Glomerular endothelial cell (primary cell): ENCODE measurements around the gene MGMT. TPM values are rescaled to one million over a fixed set of nuclear protein-coding genes. Genes with fewer than 3 reads are reported as not detected.

Experiments used
- DNase-seq: peaks from one replicate; pipeline ENCODE4 v3.0.0-alpha.2; 2011; ENCODE audit warnings: low read depth, low spot score; ENCODE audit errors: extremely low read depth
- total RNA-seq: library from RNA; depleted of rRNA; stranded (reverse); fragments of >200 nt; gene quantifications from 2 replicates; pipeline ENCODE4 v1.2.3, GENCODE V29; 2015

MGMT gene
- total RNA-seq, 1 donor from 2014 or later, result 26.5 TPM

DNA sequence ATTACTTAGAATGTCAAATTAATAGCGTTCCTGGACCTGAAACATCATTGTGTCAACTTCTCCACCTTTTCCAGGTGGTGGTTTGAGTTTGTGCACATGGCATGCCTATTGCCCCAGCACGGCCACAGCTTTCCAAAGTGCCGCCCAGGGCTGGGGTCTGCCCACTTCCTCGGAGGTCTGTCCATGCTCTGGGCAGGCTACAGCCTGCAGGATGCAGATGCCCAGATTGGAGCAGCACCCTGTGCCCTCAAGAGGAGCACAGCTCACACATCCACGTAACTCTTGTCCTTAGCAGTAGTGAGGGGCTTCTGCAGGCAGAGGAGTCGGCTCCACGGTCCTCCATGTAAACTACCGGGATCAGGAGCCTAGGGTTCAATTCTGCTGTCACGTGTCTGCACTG, 258.4 kb downstream of the MGMT start:
- DNase-seq, result no peak

DNA sequence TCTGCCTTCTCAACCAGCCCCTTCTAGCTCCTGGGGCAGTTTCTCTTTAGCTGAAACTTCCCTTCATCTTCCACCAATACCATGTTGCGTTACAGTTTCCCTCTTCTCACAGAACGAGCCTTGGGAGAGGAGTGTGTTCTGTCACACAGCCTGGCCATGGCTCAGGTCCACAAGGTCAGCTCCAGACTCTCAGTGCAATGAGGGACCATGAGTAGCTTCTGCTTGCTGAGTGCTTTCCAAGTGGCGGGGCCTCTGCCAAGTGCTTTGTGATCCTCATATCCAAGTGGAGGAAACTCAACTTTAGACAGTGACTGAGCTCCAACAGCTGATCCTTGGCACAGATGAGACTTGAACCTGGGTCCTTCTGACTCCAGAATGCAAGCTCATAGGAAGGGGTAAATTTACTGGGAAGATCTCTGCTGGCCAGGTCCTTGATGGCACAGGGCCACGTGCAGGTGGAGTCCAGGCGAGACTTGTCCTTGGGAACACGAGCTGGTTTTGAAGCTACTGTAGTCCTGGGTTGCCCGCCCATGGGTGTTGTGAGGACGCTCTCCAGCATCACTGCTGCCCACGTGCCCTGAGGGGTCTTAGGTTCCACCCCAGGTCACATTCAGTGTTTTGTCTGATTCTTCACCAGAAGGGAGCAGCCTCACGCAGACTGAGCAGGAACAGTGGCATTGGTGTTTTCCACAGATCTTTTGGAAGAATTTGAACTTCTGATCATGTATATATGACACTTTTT, 259.0 kb downstream of the MGMT start:
- no peak for DNase-seq

DNA sequence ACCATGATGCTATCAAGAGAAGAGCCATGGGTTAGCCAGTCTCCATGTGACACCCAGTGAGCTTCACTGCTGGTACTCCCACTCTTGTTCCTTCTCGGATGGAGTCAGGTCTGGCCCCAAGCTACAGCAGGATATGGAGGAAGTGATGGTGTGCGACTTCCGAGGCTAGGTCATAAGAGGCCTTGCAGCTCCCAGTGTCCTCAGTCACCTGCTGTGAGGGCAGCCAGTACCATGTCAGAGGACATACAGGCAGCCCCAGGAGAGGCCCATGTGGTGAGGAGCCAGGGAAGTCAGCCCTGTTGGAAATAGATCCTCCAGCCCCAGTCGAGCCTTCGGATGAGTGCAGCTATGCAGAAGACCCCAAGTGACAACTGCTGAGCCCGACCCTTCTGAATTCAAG, 260.0 kb downstream of the MGMT start:
- DNase-seq, result no peak

DNA sequence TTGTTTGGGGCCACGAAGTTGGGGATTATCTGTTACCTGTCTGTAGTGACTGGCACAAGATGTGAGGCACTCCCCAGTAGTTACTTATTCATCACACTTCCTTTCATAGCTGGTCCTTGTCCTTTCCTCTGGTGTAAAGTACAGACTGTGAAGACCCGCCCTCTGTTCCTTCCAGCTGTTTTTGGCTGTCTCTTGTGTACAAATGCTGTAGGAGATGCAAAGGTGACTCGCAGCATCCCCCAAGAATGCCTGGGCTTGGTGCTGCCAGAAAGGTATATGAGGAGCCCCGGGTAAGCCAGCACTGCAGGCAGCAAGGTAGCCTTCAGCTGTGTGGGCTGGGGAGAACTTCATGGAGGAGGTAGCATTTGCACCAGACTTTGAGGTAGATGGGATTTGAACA, 260.5 kb downstream of the MGMT start:
- DNase-seq, result no peak

DNA sequence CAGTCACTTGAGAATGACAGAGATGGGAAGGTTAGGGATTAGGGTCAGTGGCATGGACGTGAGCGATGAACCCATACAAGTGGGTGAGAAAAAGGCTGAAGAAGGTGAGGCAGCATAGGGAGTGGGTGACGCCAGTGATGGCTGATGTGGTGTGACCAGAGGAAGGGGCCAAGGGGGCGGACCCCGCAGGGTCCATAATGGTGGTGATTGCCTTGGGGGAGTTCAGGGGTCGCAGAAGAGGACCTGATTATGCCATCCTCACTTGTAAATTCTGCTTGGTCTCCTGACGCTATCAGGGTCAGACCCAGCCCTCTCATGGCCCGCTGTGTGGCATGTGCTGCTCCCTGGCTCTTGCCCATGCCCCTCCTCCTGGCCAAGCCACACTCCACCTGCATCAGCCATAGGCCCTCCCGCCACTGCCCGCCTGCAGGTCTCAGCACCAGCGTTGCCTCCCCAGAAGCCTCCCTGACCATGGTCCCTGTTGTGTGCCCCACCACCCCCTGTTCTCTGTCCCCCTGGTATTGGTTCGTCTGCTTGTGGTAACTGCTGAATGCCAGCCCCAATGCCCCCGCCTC, 261.3 kb downstream of the MGMT start:
- DNase-seq, result no peak

DNA sequence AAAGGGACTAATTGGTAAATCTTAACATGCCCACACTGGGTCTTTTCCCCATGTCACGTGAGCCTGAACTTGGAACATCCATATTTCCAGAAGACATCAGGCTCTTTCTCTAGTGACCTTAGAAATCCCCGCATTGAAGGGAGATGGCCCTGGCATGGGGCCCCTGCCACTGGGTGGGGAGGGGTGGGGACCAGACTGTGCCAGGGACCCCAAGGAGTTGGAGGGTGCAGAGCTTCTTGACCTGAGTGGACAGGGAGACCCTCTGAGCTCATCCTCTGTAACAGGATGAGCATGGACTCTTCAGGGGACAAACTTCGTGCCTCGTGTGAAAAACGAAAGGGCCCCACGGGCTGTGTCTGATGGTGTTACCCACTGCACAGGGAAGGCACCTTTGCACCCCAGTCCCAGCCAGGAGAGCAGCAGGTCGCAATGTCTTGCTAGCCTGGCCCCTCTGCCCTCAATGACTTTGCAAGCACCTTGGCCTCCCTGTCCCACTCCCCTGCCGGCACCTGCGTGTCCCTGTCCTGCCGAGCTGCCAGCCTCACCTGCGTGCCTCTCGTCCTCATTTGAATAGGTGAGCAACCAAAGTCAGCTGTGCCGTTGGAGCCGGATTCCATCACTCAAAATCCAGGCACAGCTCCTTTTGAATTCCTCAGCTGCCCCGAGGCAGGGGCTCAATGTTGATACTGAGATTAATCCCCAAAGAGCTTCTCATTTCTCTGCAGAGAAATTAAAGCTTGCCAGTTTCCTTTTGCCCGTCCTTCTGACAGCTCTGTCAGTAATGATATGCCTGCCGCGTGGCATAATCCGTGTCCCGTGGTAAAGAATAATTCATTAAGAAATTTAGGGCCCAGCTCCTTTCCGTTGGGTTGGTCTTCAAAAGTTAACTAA, 262.1 kb downstream of the MGMT start:
- no peak for DNase-seq

DNA sequence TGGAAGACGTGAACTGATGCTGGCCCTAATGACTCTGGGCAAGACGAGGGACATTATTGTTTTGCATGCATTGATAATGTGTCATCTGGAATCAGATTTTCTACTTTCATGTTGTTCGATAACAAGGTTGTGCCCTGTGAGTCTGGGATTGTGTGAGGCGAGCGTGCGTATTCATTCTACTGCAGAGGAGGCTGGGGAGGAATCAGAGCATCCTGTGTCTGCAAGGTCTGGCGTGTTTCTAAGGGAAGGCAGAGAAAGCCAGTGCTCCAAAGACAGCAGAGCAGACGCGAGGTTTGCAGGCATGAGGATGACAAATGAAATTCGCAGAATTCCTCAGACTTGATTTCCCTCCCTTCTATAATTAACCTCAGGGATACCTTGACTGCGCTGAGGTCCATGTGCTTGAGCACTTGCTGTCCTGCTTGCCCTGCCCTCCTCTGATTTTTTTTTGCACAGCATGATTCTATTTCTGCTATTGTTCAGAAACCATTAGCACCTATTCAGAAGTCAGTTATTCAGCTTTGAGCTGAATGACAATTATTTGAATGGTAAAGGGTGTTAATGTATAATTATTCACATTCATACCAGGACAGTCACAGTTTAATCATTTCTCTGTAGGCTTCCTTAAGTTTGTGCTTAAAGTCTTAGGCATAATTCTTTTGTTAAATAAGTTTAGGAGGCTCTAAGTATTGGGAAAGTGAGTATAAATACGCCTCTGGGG, 263.4 kb downstream of the MGMT start:
- no peak for DNase-seq

DNA sequence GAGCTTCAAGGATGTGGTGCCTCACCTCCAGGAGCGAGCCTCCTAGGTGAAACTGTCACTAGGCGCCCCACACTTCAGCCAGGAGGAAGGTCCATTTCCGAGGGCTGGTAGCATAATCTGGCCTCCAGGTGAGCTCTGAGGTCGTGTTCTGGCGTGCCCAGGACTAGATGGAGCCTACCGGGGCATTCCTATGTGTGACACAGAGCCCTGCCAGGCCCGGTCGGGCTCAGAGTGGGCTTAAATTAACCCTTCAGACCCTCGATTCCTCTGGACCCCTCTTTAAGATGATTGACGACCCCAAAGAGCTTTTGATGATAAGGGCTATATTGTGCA, 263.9 kb downstream of the MGMT start:
- DNase-seq, result no peak

DNA sequence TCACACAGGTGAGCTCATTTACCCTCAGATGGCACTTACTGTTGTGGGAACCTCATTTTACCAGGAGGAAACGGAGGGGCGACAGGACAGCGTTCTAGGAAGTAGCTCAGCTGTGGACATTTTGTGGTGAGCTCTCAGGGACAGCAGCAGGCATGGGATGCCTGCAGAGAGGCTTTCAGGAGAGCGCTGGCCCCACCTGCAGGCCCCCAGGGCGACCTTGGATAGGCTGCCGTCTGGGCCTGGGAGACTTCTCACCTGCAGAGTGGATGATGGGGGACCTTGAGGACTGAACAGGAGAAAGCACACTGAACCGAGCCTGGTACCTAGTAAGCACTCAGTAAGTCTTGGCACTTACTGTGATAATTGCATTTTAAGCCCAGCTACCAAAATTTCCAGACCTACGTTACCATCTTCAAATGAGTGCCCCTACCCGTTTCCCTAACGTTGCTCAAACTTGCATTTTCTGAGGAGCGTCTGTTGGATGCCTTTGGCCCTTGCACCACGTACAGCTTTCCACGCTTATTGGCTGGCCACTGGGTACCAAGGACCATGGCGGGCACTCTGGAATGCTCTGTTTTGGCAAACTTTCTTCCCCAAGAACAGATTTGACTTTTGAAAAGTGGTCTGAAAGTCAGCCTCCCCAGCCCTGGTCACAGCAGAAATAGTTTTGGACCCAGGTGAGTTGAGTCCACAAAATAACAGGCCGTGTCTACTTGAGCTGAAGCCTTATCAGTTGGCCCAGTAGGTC, 273.7 kb downstream of the MGMT start:
- DNase-seq, result no peak

DNA sequence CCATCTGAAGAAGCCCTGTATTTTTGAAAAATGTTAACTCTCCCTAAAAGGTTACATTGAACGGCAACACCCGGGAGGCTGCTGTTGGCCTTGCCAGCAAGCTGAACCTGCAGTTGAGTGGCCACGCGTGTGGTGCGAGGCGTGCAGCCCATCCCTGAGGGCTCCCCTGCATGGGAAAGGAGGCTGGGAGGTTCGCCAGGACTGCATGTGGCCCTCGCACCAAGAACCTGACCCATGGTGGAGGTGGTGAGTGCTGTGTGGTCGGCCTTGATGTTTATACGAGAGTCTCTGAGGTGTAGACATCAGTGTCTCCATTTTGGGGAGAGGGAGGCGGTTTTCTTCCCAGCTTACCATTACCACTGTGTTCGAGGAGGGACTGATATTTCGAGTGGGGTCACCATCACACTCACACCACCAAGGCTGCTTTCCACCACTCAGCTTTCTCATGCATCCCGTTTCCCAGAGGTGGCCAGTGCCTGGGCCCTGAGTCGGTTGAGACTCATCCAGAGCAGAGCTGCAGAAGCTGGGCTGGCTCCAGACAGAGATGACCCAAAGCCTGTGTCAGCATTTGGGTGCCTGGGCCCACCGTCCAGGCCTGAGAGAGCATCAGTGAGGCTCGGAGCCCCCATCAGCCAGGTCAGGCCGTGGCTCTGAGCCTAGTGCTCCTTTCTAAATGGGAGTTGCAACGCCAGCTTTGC, 274.4 kb downstream of the MGMT start:
- no peak for DNase-seq

DNA sequence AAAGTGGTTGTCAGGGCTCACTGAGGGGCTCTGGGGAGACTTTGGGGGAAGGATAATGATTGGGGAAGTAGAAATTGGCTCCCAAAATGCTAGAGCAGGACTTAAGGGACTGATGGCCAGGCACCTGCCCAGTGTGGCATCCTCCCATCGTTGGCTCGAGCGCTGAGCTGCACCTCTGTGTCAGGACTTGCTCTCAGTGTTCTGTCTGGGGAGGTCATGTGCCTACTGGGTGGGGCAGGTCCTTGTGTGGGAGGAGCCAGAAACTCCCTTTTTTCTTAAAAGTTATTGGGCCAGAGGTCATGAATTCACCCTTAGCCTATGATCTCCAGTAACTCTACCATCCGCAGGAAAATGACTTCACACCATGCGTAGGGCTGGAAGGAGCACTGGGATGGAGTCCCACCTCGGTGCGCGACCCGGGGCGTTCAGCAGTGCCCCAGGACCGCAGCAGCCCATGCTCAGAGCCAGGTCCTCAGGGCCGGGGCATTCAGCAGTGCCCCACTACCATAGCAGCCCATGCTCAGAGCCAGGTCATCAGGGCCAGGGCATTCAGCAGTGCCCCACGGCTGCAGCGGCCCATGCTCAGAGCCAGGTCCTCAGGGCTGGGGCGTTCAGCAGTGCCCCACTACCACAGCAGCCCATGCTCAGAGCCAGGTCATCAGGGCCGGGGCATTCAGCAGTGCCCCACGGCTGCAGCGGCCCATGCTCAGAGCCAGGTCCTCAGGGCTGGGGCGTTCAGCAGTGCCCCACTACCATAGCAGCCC, 275.1 kb downstream of the MGMT start:
- no peak for DNase-seq

DNA sequence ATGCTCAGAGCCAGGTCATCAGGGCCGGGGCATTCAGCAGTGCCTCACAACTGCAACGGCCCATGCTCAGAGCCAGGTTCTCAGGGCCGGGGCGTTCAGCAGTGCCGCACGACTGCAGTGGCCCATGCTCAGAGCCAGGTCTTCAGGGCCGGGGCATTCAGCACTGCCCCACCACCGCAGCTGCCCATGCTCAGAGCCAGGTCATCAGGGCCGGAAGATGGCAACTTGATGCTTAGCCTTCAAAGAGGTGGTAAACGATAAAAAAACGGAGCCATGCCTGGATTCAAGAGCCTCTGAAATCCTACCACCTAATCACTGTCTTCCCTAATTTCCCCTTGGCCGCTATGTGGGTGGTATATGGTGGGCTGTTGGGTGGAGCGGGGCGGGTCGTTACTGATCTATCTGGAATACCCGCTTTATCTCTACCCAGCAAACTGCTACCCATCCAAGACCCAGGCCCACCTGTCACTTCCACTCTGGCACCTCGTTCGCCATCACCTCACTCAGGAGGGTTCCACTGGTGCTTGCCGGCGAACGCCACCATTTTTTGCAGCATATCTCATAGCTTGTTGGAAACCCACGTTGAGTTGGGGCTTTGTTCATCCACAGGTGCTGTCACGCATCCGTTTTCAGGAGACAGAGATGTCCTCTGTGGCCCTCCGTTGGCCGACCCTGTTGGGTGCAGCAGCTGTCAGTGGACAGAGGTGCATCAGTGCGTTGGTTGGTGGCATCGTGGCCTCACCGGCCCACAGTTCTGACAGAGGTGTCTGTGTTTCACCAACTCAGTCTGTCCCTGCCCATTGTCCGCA, 275.9 kb downstream of the MGMT start:
- DNase-seq, result no peak

DNA sequence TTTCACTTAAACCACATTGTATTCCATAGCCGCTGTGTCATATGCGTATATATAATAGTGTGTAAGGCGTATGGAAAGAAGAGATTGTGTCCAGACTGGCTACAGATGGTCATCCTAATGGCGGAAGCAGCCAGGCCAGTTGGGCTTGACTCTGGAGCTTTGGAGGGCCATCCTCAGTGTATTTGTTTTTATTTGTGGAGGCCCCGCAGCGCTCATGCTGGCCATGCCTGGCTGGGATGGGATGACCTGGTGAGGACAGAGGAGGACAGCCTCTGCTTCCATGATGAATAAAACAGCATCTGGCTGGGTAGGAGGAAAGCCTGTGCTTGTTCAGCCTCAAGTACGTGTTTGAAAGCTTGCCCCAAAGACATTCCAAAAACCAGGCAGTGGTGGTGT, 276.7 kb downstream of the MGMT start:
- DNase-seq, result no peak

DNA sequence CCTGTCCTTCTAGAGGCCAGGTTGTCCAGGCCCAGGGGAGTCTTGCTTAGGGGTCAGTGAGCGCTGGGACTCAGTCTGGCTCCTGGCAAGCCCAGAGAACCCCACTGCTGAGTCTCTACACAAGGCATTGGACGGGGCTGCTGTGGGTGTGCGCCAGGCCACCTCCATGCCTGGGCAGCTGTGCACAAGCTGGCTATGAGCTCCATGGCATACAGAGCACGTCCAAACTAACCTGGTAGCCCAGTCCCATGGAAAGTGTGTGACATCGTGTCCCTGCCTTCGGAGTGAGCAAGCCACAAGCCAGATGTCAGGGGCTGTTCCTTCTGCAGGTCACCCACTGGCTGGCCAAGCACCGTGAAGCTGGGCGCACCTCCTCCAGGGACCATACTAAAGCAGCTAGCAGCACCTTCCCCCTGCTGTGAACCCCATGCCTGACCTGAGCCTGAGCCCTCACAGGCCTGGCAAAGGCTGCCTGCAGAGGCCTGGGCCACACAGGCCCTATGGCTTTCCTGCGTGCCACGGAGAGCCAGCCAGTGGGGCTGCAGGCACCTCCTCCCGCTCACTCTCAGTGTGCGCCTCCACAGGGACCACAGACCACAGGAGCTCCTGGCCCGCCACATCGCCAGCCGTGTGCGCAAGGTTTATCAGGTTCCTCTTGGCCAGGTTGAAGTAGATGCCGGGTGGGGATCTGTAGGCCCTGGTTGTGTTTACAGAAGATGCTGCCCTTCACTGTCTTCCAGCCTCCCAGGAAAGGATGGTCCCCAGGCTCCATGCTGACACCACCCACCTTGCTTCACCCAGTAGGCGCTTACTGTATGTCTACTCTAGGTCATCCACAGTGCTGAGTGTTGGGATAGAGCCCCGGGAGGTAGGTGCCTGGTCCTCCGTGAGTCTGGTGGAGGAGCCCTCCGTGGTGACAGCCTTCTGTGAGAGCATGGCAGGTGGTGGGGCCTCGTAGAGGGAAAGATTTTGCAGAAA, 277.4 kb downstream of the MGMT start:
- no peak for DNase-seq

DNA sequence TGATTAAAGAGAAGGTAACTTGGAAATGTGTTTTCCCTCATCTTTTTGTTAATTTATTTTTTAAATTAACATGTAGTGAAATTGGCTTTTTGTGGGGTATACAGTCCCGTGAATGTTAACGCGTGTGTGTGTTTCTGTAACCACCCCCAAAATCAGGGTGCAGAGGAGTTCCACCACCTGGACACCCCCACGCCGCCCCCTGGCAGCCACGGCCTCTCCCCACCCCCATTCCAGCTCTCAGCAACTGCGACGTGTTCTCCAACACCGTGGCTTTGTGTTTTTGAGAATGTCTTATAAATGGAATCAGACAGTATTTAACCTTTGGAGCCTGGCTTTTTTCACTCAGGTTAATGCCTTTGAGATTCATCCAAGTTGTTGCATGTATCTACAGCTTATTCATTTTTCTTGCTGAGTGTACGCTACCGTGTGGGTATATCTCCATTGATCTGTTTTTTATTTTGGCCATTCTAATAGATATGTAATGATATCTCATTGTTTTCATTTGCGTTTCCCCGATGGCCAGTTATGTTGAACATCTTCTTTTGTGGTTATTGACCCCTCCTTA, 278.2 kb downstream of the MGMT start:
- no peak for DNase-seq

DNA sequence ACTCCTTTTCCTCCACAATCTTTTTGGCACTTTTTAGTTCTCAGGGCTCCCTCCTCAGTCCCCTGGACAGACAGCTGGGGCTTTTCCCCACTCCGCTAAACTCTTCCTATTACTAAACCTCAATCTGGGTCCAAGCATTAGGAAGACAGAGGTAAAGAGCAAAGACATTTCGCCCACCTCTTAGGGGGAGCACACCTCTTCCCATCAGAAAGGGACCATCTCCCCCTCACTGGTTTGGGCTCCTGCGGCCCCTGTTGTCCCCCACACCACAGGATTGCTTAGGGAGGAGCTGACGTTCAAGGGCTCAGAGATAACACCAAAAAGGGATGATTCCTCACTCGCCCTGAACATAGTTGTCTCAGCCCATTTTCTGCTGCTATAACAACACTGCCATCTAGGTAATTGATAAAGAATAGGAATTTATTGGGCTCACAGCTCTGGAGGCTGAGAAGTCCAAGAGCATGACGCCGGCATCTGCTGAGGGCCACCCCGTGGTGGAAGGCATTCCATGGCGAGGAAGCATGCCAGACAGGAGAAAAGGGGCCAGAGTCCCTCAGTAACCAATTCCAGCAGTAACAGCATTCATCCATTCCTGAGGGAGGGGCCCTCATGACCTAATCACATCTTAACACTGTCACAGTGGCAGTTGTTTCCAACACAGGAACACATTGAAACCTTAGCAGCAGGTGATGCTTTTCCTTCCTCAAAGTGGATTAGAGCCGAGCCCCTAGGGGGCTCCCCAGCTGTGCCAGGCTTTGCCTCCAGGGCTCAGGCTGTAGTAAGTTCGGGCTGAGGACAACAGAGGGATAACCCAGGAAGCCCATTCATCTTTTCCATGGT, 287.4 kb downstream of the MGMT start:
- no peak for DNase-seq
